ENCODE results near the gene FKTN.

Gene FKTN

DNA sequence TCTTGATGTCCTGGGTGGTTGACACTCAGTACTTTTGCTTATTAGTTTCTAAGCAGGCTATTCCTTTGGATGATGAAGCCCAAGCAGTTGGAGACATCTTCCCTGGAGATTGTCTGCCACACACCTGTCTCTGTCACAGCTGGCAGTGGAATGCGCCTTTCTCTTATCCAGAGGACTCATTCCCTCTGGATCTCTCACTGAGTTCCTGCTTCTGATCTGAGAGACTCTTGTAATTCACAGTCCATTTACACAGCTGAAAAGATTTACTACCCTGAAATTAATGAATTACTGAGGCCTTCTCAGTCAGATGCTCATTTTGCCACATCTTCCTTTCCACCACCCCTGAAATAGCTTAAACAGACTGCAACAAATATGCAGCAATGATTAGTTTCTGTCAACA, 120.2 kb downstream of the FKTN start:
- no peak for DNase-seq (ENCODE audit: low read depth in 1 of 2, low spot score in 1 of 2)

DNA sequence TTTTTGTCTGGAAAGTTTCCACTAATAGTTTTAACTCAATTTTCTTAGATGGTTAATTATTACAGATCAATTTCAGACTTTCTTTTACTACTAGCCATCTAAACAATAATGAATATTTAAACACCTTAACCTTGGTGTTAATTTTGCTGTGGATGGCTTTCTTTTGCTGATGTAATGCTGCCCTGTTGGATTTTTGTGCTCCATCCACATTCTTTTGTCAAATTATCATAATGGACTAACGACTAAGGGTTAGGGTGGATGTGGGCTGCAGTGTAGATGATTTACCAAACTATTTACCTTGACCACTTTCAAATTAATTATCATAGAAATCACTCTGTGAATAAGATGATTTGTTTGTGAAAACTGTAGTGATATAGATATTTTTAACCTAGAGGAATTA, 120.8 kb downstream of the FKTN start:
- no peak for DNase-seq (ENCODE audit: low read depth in 1 of 2, low spot score in 1 of 2)

DNA sequence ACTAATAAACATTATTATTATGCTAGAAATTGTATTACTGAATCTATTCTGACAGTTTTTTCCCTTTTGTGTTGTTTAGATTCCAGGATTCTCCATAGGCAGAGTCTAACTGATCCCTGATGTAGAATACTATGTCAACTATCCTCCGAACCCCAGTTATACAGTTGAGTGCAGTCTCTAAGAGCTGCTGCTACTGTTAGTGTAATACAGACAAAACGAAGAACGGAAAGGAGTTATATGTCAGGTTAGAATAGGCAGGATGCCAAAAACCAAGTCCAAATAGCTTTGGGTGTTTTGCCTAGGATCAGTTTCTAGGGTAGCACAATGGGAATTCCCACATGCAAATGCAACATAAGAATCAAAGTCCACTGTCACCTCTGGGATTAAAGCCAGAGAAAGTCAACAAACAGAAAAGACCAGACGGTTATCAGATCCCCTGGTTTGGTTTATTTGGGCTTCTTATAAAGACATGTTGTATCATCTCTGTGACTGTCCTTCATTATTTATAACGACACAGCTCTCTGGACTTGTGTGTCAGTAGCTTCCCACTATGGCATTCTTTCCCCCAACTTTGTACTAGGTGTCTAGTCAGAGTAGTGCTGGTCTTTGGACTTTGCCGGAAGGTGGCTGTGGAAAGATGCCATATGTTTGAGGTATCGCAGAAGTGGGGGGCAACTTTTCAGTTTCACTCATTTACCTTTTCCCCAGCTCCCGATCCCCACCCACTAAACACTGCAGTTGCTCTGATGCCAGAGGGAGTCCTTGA, 121.5 kb downstream of the FKTN start:
- no peak for DNase-seq (ENCODE audit: low read depth in 1 of 2, low spot score in 1 of 2)

DNA sequence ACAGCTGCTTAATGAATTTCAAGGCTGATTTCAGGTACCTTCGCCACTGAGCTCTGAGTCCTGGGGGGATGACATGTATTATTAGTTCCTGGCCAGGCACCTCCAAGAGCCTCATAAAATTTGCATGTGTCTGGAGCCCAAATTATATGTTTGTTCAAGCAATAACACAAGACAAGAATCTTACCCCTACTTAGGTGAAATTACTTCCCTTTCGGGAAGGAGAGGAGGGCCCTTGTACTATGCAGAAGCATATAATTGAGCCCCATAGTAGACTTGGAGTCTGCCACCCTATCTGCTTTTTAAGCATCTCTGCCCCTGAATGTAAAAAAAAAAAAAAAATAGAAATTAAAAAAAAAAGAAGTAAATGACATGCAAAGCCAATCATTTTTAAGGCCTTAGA, 123.4 kb downstream of the FKTN start:
- no peak for DNase-seq (ENCODE audit: low read depth in 1 of 2, low spot score in 1 of 2)

DNA sequence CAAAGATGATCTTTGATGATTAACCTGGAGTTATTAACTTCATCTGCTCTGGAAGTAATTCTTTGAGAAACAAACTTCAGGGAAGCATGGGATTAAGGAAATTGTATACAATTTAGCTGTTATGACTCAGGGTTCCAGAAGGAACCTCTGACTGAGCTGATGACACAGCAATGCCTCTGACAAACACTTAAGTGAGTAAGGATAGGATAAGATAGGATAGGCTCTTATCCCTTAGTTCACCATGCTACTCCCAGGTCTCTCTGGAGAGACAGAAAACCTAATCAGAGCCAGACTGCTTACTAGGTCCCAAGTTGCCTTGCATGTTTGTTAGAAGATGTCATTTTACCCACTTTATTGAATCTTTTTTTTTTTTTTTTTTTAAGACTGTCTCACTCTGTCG, 123.8 kb downstream of the FKTN start:
- DNase-seq (ENCODE audit: low read depth in 1 of 2, low spot score in 1 of 2): no peak

DNA sequence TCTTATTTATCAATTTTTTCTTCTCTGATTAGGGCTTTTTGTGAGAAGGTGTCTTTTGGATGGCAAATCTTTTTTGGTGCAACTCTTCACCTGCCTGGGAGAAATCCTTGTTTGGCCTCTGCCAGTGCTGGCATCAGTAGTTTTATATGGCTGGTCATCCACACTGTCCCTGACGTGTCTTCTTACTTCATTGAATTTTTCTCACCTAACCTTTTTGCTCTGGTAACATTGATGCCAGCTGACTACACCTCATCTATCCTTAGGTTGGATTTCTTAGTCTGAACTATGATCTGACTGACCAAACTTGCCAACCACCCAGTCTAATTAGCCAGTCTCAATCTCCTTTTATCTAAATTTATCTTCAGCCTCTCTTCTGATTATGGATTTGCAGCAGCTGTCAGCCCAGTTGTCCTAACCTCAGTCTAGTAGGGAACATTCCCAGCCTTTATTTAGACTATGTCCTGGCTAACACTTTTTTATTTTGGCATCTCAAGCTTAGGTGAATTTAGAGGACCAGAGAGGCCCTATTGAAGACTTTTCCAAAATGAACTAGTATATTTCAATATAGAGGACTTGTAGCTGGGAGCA, 125.9 kb downstream of the FKTN start:
- no peak for DNase-seq (ENCODE audit: low read depth in 1 of 2, low spot score in 1 of 2)

DNA sequence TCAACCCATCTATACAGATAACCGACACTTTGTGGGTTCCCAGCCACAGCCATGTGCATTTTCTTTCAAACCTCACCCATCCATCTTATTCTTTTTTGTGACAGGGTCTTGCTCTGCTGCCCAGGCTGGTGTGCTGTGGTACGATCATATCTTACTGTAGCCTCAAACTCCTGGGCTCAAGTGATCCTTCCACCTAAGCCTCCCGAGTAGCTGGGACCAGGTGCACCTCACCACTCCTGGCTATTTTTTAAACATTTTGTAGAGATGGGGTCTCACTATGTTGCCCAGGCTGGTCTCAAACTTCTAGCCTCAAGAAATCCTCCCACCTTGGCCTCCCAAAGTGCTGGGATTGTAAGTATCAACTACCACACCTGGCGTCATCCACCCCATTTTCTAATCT, 129.0 kb downstream of the FKTN start:
- no peak for DNase-seq (ENCODE audit: low read depth in 1 of 2, low spot score in 1 of 2)

Measured in activated CD4-positive, alpha-beta T cell treated with anti-CD3 and anti-CD28 coated beads, Interleukin-2, amount 50 U/mL, for 24 hours (primary cell).